Measurements from ENCODE around the gene APBA2.

The APBA2 gene

GRCh38 chr15:29127506-29128430 lies 242.0 kb downstream of the APBA2 start:
- no peak for DNase-seq

- no peak for DNase-seq
These were observed 242.9 kb downstream of the APBA2 start for GRCh38 chr15:29128671-29129070.

GRCh38 chr15:29129221-29129620 lies 243.4 kb downstream of the APBA2 start:
- no peak for DNase-seq

- DNase-seq: no peak
These were observed 244.2 kb downstream of the APBA2 start for GRCh38 chr15:29129926-29130325.

- DNase-seq: no peak
These were observed 244.7 kb downstream of the APBA2 start for GRCh38 chr15:29130476-29130875.

GRCh38 chr15:29130951-29131839 lies 245.4 kb downstream of the APBA2 start:
- no peak for DNase-seq

GRCh38 chr15:29131840-29132420 lies 246.2 kb downstream of the APBA2 start:
- no peak for DNase-seq

GRCh38 chr15:29132735-29133181 lies 247.0 kb downstream of the APBA2 start:
- no peak for DNase-seq

GRCh38 chr15:29133321-29133720 lies 247.5 kb downstream of the APBA2 start:
- DNase-seq: no peak

- no peak for DNase-seq
These were observed 248.0 kb downstream of the APBA2 start for GRCh38 chr15:29133791-29134190.

GRCh38 chr15:29134239-29134638 lies 248.5 kb downstream of the APBA2 start:
- no peak for DNase-seq

- DNase-seq: no peak
These were observed 249.0 kb downstream of the APBA2 start for GRCh38 chr15:29134641-29135308.

- DNase-seq: no peak
These were observed 249.5 kb downstream of the APBA2 start for GRCh38 chr15:29135309-29135657.

- no peak for DNase-seq
These were observed 250.2 kb downstream of the APBA2 start for GRCh38 chr15:29135702-29136646.

GRCh38 chr15:29138260-29138659 lies 252.5 kb downstream of the APBA2 start:
- no peak for DNase-seq

GRCh38 chr15:29139072-29139471 lies 253.3 kb downstream of the APBA2 start:
- no peak for DNase-seq

- DNase-seq: no peak
These were observed 254.0 kb downstream of the APBA2 start for GRCh38 chr15:29139540-29140459.

- no peak for DNase-seq
These were observed 254.9 kb downstream of the APBA2 start for GRCh38 chr15:29140475-29141307.

GRCh38 chr15:29141308-29142128 lies 255.7 kb downstream of the APBA2 start:
- DNase-seq: no peak

All from DMS153 (cell line).